SK-N-SH treated with all-trans-retinoic acid at 6 μM for 48 hours (cell line): ENCODE measurements around the gene UBE3C.

ENCODE experiments used
- ATAC-seq: fragments of 200-7000 bp; cut with Tn5 transposase; 3 replicates; pipeline ENCODE4 v1.9.1; 2020; ENCODE audit warnings: mild to moderate bottlenecking, moderate library complexity
- ARNTL ChIP-seq: fragments of 450-650 bp; formaldehyde crosslinking; IDR thresholded peaks from 2 replicates; pipeline ENCODE4 v1.5.0; 2020; ENCODE audit warnings: low read depth, mild to moderate bottlenecking, moderate library complexity, borderline replicate concordance
- BACH2 ChIP-seq: fragments of 250-450 bp; sonication (Bioruptor Pico); IDR thresholded peaks from 2 replicates; pipeline ENCODE4 v1.9.0; 2021; ENCODE audit warnings: mild to moderate bottlenecking, borderline replicate concordance
- CREB5 ChIP-seq: fragments of 250-450 bp; sonication (Bioruptor Pico); IDR thresholded peaks from 2 replicates; pipeline ENCODE4 v1.5.1; 2020; ENCODE audit warnings: low read depth, mild to moderate bottlenecking, moderate library complexity
- CSDC2 ChIP-seq: fragments of 250-450 bp; sonication (Bioruptor Pico); IDR thresholded peaks from 2 replicates; pipeline ENCODE4 v1.5.0; 2020; ENCODE audit warnings: mild to moderate bottlenecking, moderate library complexity
- CSRNP3 ChIP-seq: fragments of 250-450 bp; sonication (Bioruptor Pico); IDR thresholded peaks from 2 replicates; pipeline ENCODE4 v1.5.1; 2021; ENCODE audit warnings: mild to moderate bottlenecking, moderate library complexity
- GLIS3 ChIP-seq: fragments of 250-450 bp; sonication (Bioruptor Pico); IDR thresholded peaks from 2 replicates; pipeline ENCODE4 v1.5.0; 2020; ENCODE audit warnings: mild to moderate bottlenecking, moderate library complexity
- ISL1 ChIP-seq: fragments of 250-450 bp; sonication (Bioruptor Pico); IDR thresholded peaks from 2 replicates; pipeline ENCODE4 v2.1.2; 2022; ENCODE audit warnings: mild to moderate bottlenecking, moderate library complexity
- OSR1 ChIP-seq: fragments of 250-450 bp; sonication (Bioruptor Pico); IDR thresholded peaks from 2 replicates; pipeline ENCODE4 v1.8.0; 2022; ENCODE audit warnings: moderate library complexity, mild to moderate bottlenecking, inconsistent platforms
- PATZ1 ChIP-seq: fragments of 250-450 bp; sonication (Bioruptor Pico); IDR thresholded peaks from 2 replicates; pipeline ENCODE4 v1.8.0; 2020; ENCODE audit warnings: mild to moderate bottlenecking, moderate library complexity, borderline replicate concordance
- POU6F1 ChIP-seq: fragments of 250-450 bp; sonication (Bioruptor Pico); IDR thresholded peaks from 2 replicates; pipeline ENCODE4 v1.8.0; 2021; ENCODE audit warnings: low read depth, mild to moderate bottlenecking, moderate library complexity, borderline replicate concordance
- PPARA ChIP-seq: fragments of 250-450 bp; sonication (Bioruptor Pico); IDR thresholded peaks from 2 replicates; pipeline ENCODE4 v1.5.0; 2020; ENCODE audit warnings: mild to moderate bottlenecking, borderline replicate concordance
- RARB ChIP-seq: fragments of 250-450 bp; sonication (Bioruptor Pico); IDR thresholded peaks from 2 replicates; pipeline ENCODE4 v1.8.0; 2021; ENCODE audit warnings: mild to moderate bottlenecking, moderate library complexity
- SNAI2 ChIP-seq: fragments of 250-450 bp; sonication (Bioruptor Pico); IDR thresholded peaks from 2 replicates; pipeline ENCODE4 v1.5.0; 2020; ENCODE audit warnings: mild to moderate bottlenecking, moderate library complexity
- TCF4 ChIP-seq: fragments of 250-450 bp; sonication (Bioruptor Pico); IDR thresholded peaks from 2 replicates; pipeline ENCODE4 v1.8.0; 2021; ENCODE audit warnings: mild to moderate bottlenecking, moderate library complexity, borderline replicate concordance
- TOX ChIP-seq: fragments of 250-450 bp; sonication (Bioruptor Pico); IDR thresholded peaks from 2 replicates; pipeline ENCODE4 v1.8.0; 2021; ENCODE audit warnings: mild to moderate bottlenecking, moderate library complexity, borderline replicate concordance
- TSHZ2 ChIP-seq: fragments of 250-450 bp; sonication (Bioruptor Pico); IDR thresholded peaks from 2 replicates; pipeline ENCODE4 v1.5.0; 2020; ENCODE audit warnings: mild to moderate bottlenecking, moderate library complexity
- ZC3H10 ChIP-seq: fragments of 250-450 bp; sonication (Bioruptor Pico); IDR thresholded peaks from 2 replicates; pipeline ENCODE4 v1.5.1; 2021; ENCODE audit warnings: mild to moderate bottlenecking, moderate library complexity
- ZFP3 ChIP-seq: fragments of 250-450 bp; sonication (Bioruptor Pico); IDR thresholded peaks from 2 replicates; pipeline ENCODE4 v1.5.0; 2020; ENCODE audit warnings: mild to moderate bottlenecking, moderate library complexity
- ZFP30 ChIP-seq: fragments of 450-650 bp; formaldehyde crosslinking; IDR thresholded peaks from 2 replicates; pipeline ENCODE4 v1.5.0; 2022; ENCODE audit warnings: mild to moderate bottlenecking, moderate library complexity
- ZNF565 ChIP-seq: fragments of 450-650 bp; formaldehyde crosslinking; conservative IDR thresholded peaks from 2 replicates; pipeline ENCODE4 v1.5.0; 2020; ENCODE audit warnings: low read depth, mild to moderate bottlenecking, moderate library complexity
- ZNF70 ChIP-seq: fragments of 450-650 bp; formaldehyde crosslinking; IDR thresholded peaks from 2 replicates; pipeline ENCODE4 v1.5.0; 2020; ENCODE audit warnings: mild to moderate bottlenecking, moderate library complexity
- ZNF8 ChIP-seq: fragments of 450-650 bp; formaldehyde crosslinking; IDR thresholded peaks from 2 replicates; pipeline ENCODE4 v1.5.0; 2020; ENCODE audit warnings: mild to moderate bottlenecking, moderate library complexity

Gene UBE3C

GRCh38 chr7:157153260-157153659 is 14.5 kb downstream of the UBE3C start:
- no peak for TF ChIP-seq ZNF70 (CRISPR knock-in tag)
- TF ChIP-seq OSR1 (CRISPR knock-in tag): no peak
- TF ChIP-seq TSHZ2: no peak
- TF ChIP-seq TOX (CRISPR knock-in tag): no peak
- TF ChIP-seq CREB5 (CRISPR knock-in tag): no peak
- TF ChIP-seq GLIS3 (CRISPR knock-in tag): no peak
- TF ChIP-seq POU6F1 (CRISPR knock-in tag): no peak
- TF ChIP-seq ZNF8 (CRISPR knock-in tag): no peak
- no peak for TF ChIP-seq RARB (CRISPR knock-in tag)
- no peak for TF ChIP-seq PPARA (CRISPR knock-in tag)
- no peak for TF ChIP-seq ISL1 (CRISPR knock-in tag)
- TF ChIP-seq PATZ1 (CRISPR knock-in tag): no peak
- TF ChIP-seq SNAI2 (CRISPR knock-in tag): no peak
- no peak for TF ChIP-seq CSDC2 (CRISPR knock-in tag)
- TF ChIP-seq ZFP30 (CRISPR knock-in tag): no peak
- TF ChIP-seq TCF4: no peak
- no peak for TF ChIP-seq ZNF565 (CRISPR knock-in tag)
- no peak for ATAC-seq

- no peak for ATAC-seq
- TF ChIP-seq PATZ1 (CRISPR knock-in tag) (no peak), CSRNP3 (CRISPR knock-in tag) (no peak), OSR1 (CRISPR knock-in tag) (no peak), SNAI2 (CRISPR knock-in tag) (no peak), BACH2 (CRISPR knock-in tag) (no peak), ARNTL (CRISPR knock-in tag) (no peak), POU6F1 (CRISPR knock-in tag) (no peak), ZNF8 (CRISPR knock-in tag) (no peak), TCF4 (no peak), ZNF565 (CRISPR knock-in tag) (no peak), ZC3H10 (CRISPR knock-in tag) (no peak), PPARA (CRISPR knock-in tag) (no peak), CSDC2 (CRISPR knock-in tag) (no peak), CREB5 (CRISPR knock-in tag) (no peak), RARB (CRISPR knock-in tag) (no peak), ZNF70 (CRISPR knock-in tag) (no peak), ZFP3 (CRISPR knock-in tag) (no peak)
Observed at GRCh38 chr7:157155959-157156358, 17.2 kb downstream of the UBE3C start.
